Measurements from ENCODE around the gene UPF2.
A peak's percentile ranks its signal among the peaks of the same experiment; 100 is the strongest.
"Not testable (repeated sequence)": the region's sequence is repeated elsewhere in the genome, so short reads cannot be mapped to it uniquely, and the experiment has no call there.

The UPF2 gene

GRCh38 chr10:12042409-12042796, 206 bp downstream of the UPF2 start:
- peak; percentile 25 to 29 for ATAC-seq

DNA sequence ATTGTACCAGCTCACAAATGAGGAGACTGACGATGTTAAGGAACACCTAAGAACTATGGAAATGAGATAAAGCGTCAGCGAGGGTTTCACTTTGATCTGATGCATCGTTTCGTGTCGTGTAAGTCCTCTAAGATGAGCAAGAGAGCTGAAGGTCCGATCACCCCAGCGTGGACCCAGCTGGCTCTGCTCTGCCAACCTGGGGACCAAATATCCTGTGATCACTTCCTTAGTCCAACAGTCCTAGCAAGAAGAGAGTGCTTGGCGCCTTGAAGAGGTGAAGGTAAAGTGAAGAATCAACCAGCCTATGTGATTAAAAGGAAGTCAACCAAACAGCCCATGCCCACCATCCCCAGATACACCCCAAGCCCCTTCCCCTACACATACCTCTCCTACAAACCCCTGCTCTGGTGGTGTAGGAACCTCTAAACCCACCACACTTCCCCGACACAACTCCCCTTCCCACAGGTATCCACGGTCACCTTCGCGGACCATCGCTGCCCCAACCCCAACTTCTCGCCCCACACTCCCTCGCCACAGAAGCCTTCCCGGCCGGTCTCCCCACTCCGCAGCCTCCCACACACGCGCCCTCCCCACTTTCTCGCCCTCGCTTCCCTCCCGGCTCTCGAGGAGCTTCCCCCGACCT, 722 bp downstream of the UPF2 start:
- ATAC-seq = peak; percentile 21 to 24

- no peak for ATAC-seq
Measured at GRCh38 chr10:12036073-12036655, 6.4 kb downstream of the UPF2 start.

DNA sequence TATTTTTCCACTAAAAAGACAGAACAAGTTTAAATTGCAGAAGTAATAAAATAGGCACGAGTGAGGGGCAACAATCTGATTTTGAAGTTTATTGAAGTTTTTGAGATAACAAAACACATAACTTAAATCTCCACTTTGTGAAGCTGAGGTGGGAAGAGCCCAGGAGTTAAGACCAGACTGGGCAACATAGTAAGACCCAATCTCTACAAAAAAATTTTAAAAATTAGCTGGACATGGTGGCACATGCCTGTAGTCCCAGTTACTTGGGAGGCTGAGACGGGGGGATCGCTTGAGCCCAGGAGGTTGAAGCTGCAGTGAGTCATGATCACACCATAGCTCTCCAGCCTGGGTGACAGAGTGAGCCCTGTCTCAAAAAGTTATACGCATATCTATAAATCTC, 11.2 kb downstream of the UPF2 start:
- ATAC-seq = no peak

- no peak for ATAC-seq
Measured at GRCh38 chr10:12027539-12027938, 15.1 kb downstream of the UPF2 start.

- ATAC-seq = no peak
Measured at GRCh38 chr10:12025591-12025990, 17.0 kb downstream of the UPF2 start.

DNA sequence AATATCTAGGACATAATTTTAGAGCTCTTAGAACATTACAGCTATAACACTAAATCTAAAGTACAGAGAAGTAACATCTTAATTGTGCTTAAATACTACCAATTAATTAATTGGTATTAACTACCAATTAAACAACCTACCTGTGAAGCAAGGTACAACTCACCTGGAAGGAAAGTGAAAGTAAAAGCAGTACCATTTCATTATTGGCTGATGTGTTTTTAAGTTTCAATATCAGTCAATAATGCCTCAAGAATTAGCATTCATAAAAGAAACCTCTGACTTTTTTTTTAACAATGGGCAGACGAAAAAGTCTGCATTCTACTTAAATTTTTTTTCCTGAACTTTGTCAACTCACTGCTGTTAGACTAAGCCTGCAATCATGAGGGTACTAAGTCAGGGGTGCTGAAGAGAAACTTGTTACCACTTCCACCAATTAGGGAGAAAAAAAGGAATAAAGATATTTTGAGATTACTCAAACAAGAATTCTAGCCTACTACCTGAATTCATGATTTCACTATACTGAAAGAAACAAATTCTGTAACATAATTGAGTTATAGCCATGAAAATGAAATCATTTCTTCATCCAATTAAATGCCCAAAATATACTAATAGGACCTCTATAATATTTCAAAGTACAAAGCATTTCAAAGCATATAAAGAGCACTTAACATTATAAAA, 19.9 kb downstream of the UPF2 start:
- peak; percentile 60 to 87 for ATAC-seq

- ATAC-seq = no peak
Measured at GRCh38 chr10:12020574-12020973, 22.0 kb downstream of the UPF2 start.

GRCh38 chr10:12019283-12019971, 23.2 kb downstream of the UPF2 start:
- ATAC-seq = no peak

DNA sequence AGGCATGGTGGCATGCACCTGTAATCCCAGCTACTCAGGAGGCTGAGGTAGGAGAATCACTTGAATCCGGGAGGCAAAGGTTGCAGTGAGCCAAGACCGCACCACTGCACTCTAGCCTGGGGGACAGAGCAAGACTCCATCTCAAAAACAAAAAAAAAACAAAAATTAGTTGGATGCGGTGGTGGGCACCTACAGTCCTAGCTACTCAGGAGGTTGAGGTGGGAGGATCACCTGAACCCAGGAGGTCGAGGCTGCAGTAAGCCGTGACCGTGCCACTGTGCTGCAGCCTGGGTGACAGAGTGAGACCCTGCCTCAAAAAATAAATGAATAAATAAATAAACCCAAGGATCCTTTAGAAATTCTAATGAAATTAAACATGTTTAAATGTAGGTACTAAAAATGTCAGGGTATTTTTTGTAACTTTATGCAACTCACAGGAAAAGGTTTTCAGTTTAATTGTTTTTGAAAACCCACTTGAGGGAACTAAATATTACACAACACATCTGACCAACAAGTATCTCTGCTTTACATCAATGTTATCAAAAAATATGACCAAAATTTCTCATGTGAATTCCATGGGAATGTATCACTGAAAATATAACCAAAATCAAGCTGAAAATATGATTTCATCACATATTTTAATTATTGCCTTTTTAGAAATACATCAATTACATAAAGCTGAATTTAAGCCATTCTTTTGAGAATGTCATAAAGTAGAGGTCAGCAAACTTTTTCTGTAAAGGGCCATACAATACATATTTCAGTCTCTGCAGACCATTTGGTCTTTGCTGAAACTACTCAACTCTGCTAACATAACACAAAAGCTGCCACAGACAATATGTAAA, 23.9 kb downstream of the UPF2 start:
- ATAC-seq = no peak

- no peak for ATAC-seq
Measured at GRCh38 chr10:12013926-12014325, 28.7 kb downstream of the UPF2 start.

DNA sequence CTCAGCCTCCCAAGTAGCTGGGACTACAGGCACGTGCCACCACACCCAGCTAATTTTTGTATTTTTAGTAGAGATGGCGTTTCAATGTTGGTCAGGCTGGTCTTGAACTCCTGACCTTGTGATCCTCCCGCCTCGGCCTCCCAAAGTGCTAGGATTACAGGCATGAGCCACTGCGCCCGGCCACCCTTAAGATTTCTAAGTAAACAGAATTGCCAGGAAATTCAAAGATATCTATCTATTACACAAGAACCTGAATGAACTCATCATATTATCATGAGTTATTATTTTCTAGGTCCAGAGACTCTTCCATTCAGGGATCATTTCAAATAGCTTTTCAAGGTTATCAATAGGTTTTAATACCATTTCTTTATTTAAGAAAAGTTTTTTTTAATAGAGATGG, 29.2 kb downstream of the UPF2 start:
- not testable (repeated sequence) for ATAC-seq

- no peak for ATAC-seq
Measured at GRCh38 chr10:12010353-12010752, 32.3 kb downstream of the UPF2 start.

DNA sequence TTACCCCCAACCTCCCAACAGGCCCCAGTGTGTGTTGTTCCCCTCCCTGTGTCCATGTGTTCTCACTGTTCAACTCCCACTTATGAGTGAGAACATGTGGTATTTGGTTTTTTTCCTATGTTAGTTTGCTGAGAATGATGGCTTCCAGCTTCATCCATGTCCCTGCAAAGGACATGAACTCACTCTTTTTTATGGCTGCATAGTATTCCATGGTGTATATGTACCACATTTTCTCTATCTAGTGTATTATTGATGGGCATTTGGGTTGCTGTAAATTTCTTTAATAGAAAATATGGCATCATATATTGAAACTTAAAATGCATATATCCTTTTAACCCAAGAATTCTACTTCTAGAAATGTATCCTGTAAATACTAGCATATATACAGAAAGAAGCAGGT, 33.8 kb downstream of the UPF2 start:
- ATAC-seq = not testable (repeated sequence)

DNA sequence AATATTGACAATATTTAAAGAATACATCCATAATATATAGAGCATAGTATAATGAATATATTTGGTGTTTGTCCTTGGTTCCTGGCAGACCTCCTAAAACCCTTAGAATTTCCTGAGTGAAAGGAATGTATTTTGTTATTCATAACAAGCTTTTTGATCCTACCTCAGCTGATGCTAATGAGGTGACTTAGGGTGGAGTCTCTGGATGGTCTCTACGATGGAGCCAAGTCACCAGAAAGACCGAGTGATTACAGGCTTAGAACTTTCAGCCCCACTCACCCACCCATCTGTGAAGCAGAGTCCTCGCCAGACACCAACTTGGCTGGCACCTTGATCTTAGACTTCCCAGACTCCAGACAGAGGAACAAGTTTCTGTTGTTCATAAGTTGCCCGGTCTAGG, 35.9 kb downstream of the UPF2 start:
- ATAC-seq = no peak

- ATAC-seq = no peak
Measured at GRCh38 chr10:11993834-11994468, 48.7 kb downstream of the UPF2 start.

GRCh38 chr10:11988924-11989323, 53.7 kb downstream of the UPF2 start:
- ATAC-seq = no peak

DNA sequence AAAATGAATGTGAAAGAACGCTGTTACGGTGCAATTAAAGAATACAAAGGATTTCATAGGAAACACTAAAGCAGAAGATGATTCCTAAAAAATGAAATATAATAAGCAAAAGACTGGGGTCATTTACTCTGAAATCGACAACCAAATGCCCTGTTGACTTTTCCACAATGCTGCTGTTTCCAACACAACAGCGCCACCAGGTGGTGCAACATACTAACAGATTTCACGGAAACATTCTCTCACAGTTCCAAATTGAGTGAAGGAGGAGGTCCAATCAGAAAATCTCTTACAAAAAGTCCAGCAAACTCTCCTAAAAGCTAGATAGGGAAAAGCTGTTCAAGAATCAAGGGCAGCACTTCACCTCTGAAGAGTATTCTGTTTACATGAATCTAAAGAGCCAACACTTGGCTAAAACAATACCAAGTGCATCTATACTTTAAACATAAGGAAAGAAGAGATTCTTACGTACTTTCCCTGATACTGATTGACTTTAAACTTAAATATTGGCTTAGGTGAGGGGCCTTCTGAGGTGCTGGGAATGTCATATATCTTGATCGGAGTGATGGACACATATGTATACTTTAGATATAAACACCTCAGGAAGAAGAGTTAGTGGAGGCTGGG, 55.9 kb downstream of the UPF2 start:
- ATAC-seq = no peak

- ATAC-seq = no peak
Measured at GRCh38 chr10:11982253-11982652, 60.4 kb downstream of the UPF2 start.

- ATAC-seq = no peak
Measured at GRCh38 chr10:11975795-11976194, 66.8 kb downstream of the UPF2 start.

DNA sequence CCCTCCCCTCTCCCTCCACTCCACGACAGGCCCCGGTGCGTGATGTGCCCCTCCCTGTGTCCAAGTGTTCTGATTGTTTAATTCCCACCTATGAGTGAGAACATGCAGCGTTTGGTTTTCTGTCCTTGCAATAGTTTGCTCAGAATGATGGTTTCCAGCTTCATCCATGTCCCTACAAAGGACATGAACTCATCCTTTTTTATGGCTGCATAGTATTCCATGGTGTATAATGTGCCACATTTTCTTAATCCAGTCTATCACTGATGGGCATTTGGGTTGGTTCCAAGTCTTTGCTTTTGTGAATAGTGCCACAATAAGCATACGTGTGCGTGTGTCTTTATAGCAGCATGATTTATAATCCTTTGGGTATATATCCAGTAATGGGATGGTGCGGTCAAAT, 70.1 kb downstream of the UPF2 start:
- ATAC-seq = not testable (repeated sequence)

GRCh38 chr10:11962176-11962575, 80.4 kb downstream of the UPF2 start:
- ATAC-seq = no peak

Measured in activated CD4-positive, CD25-positive, alpha-beta regulatory T cell treated with anti-CD3 and anti-CD28 coated beads, Interleukin-2, amount 50 U/mL, for 24 hours (primary cell).